GM12892 (cell line): ENCODE measurements around the gene TMC8.

Experiments
- POLR2A ChIP-seq: IDR thresholded peaks from 2 replicates; pipeline ENCODE4 v1.6.1; 2011; ENCODE audit warnings: low read depth, low read length, control low read depth
- POLR2AphosphoS5 ChIP-seq: IDR thresholded peaks from 2 replicates; pipeline ENCODE4 v1.6.1; 2011; ENCODE audit warnings: low read depth, low read length, control low read depth

DNA sequence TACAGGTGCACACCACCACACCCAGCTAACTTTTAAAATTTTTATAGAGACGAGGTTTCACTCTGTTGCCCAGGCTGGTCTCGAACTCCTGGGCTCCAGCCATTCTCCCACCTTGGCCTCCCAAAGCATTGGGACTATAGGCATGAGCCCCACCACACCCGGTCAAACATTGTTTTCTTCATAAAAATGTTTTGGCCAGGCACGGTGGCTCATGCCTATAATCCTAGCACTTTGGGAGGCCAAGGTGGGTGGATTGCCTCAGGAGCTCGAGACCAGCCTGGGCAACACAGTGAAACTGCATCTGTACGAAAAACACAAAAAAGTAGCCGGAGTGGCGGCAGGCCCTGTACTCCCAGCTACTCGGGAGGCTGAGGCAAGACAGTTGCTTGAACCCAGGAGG lies 14.2 kb upstream of the TMC8 start:
- TF ChIP-seq POLR2A: no peak
- no peak for TF ChIP-seq POLR2AphosphoS5
